Transverse colon (tissue), 4 donors: Measurements from ENCODE around the gene HTR2A. TPM values are rescaled to one million over a fixed set of nuclear protein-coding genes. Genes with fewer than 3 reads are reported as not detected.
"Not testable (repeated sequence)": the region's sequence is repeated elsewhere in the genome, so short reads cannot be mapped to it uniquely, and the experiment has no call there.

Source experiments
- DNase-seq: peaks from one replicate; pipeline ENCODE4 v3.0.0-alpha.2; 2019
- H3K27ac ChIP-seq, 4 donors: fragments of 200-600 bp; sonication (generic); 2 replicates each; pipeline ENCODE4 v1.5.1; 2016 to 2018; ENCODE audit warnings: inconsistent platforms in 4 of 4
- H3K27me3 ChIP-seq: fragments of 200-600 bp; sonication (generic); 2 replicates; pipeline ENCODE4 v1.5.1; 2017; ENCODE audit warnings: inconsistent platforms
- H3K36me3 ChIP-seq, 4 donors: fragments of 200-600 bp; sonication (generic); 2 replicates each; pipeline ENCODE4 v1.5.1; 2017 to 2019; ENCODE audit warnings: inconsistent platforms in 4 of 4
- H3K4me1 ChIP-seq, 4 donors: fragments of 200-600 bp; sonication (generic); 2 replicates each; pipeline ENCODE4 v1.5.1; 2017 to 2020; ENCODE audit warnings: inconsistent platforms in 4 of 4
- H3K4me3 ChIP-seq, 4 donors: fragments of 200-600 bp; sonication (generic); 1 replicate in 1 of 4; 2 replicates in 3 of 4; pipeline versions ENCODE4 v1.5.1 to v1.6.1; 2017 to 2019; ENCODE audit warnings: inconsistent platforms in 4 of 4
- H3K9me3 ChIP-seq, 2 donors: fragments of 200-600 bp; sonication (generic); 2 replicates each; pipeline ENCODE4 v1.5.1; 2017 to 2019; ENCODE audit warnings: inconsistent platforms in 2 of 2
- EP300 ChIP-seq: sonication (generic); formaldehyde crosslinking; IDR thresholded peaks from one replicate; pipeline ENCODE4 v1.6.1; 2017; ENCODE audit warnings: antibody characterized with exemption, low read depth
- POLR2A ChIP-seq: fragments of 450-650 bp; IDR thresholded peaks from one replicate; pipeline ENCODE4 v1.6.1; 2016; ENCODE audit warnings: antibody characterized with exemption, mild to moderate bottlenecking, moderate library complexity
- POLR2AphosphoS5 ChIP-seq, 3 donors: sonication (generic); formaldehyde crosslinking; IDR thresholded peaks; one replicate each; pipeline ENCODE4 v1.6.1; 2016; ENCODE audit warnings: antibody characterized with exemption in 3 of 3
- WGBS, 2 donors: methylation state at CpG; one replicate each; pipeline ENCODE4 v1.1.5; 2018; ENCODE audit warnings: low coverage in 1 of 2; 5-methylcytosine and 5-hydroxymethylcytosine counted together
- in situ Hi-C, 4 donors: fragments of 200-750 bp; cut with MboI; loops; one replicate each; pipeline versions ENCODE4 v1.15.0 to v1.15.1; 2017; ENCODE audit warnings: low sequenced_read_pairs in 3 of 4, low pct_ligation_motif_present in 1 of 4, low pct_unique_long_range_greater_than_20kb in 1 of 4
- intact Hi-C: fragments of 100-400 bp; cut with DNase I; formaldehyde crosslinking; loops from one replicate; pipeline ENCODE4 v1.15.1; 2023; ENCODE audit warnings: low total_unique reads
- total RNA-seq, 4 donors: library from RNA; depleted of rRNA; stranded (reverse); fragments of >200 nt; gene quantifications; one replicate each; pipeline ENCODE4 v1.1.0, GENCODE V29; 2016
- TF ChIP-seq, protein P1 (sequence below), 5 experiments: fragments of 200-600 bp in 3 of 5; fragments of 450-650 bp in 2 of 5; sonication (generic) in 3 of 5; IDR thresholded peaks; 1 replicate in 2 of 5; 2 replicates in 3 of 5; pipeline ENCODE4 v1.5.1; 2016 to 2017; ENCODE audit warnings: antibody characterized with exemption in 5 of 5, inconsistent platforms in 3 of 5, mild to moderate bottlenecking in 2 of 5, moderate library complexity in 1 of 5

Gene HTR2A
- total RNA-seq, 4 donors from 2014 or later = 0.14 to 0.20 (median 0.16) TPM; not detected in 1

GRCh38 chr13:46816371-46816770 is 80.5 kb downstream of the HTR2A start:
- no peak for TF ChIP-seq EP300
- no peak for TF ChIP-seq POLR2AphosphoS5 (IDR thresholded peaks at IDR 0.05)
- TF ChIP-seq POLR2A = no peak
- TF ChIP-seq, protein P1, sequence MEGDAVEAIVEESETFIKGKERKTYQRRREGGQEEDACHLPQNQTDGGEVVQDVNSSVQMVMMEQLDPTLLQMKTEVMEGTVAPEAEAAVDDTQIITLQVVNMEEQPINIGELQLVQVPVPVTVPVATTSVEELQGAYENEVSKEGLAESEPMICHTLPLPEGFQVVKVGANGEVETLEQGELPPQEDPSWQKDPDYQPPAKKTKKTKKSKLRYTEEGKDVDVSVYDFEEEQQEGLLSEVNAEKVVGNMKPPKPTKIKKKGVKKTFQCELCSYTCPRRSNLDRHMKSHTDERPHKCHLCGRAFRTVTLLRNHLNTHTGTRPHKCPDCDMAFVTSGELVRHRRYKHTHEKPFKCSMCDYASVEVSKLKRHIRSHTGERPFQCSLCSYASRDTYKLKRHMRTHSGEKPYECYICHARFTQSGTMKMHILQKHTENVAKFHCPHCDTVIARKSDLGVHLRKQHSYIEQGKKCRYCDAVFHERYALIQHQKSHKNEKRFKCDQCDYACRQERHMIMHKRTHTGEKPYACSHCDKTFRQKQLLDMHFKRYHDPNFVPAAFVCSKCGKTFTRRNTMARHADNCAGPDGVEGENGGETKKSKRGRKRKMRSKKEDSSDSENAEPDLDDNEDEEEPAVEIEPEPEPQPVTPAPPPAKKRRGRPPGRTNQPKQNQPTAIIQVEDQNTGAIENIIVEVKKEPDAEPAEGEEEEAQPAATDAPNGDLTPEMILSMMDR (IDR thresholded peaks at IDR 0.05) = no peak
- H3K27ac ChIP-seq = no peak overlapping the region
- H3K9me3 ChIP-seq = peaks cover 7 to 14% of the 10 kb centered on the region in 2 donors
- DNase-seq = no peak
- no peaks in the 10 kb centered on the region for H3K4me1 ChIP-seq
- WGBS, 2 donors = 40 to 96% methylated on average over 1 of the region's 1 CpG
- in situ Hi-C loops = no loop called here
- H3K4me3 ChIP-seq = no peak overlapping the region
- H3K27me3 ChIP-seq = peaks cover 4% of the 10 kb centered on the region
- H3K36me3 ChIP-seq = no peaks in the 10 kb centered on the region
- intact Hi-C loops = no loop called here

DNA sequence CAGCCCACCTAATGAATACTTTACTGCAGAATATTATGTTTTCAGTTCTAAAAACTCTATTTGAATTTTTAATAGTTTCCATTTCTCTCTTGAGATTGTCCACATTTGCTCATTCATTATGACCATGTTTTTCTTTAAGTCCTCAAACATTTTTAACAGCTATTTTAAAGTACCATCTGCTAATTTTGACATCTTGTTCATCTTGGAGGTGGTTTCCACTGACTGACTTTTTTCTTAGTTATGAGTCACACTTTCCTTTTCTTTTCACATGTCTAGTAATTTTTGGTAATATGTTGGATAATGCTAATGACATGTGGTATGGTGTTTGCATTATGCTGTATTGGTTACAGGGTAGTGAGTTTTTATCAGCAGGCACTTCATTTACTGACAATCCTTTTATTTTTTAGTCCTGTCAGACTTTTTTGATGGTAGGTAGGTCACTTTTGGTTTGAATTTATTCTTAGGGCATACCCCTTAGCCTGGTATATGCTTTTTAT is 84.5 kb downstream of the HTR2A start:
- no peak for DNase-seq
- in situ Hi-C loops = no loop called here

DNA sequence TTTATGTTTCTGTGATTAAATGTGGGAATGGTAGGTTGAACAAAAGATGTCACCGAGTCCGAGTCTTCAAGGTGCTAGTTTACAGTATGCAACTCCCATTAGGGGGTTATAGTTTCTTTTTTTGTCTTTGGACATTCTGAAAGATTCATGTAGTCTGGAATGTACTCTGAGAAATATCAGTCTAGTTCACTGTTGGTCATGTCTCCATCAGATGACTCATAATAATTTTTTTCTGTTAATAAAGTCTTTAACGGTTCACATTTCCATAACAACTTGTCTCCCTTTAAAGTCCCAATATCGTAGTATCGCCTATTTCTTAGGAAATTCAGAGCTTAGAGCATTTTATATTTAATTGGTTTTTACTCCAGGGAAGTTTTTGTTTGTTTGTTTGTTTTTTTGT is 86.4 kb downstream of the HTR2A start:
- intact Hi-C loops (no loop called here), in situ Hi-C loops (no loop called here)
- WGBS, 2 donors = 96 to 97% methylated on average over 5 of the region's 5 CpGs
- no peak overlapping the region for H3K27ac ChIP-seq
- TF ChIP-seq EP300 (no peak), POLR2A (no peak), POLR2AphosphoS5 (IDR thresholded peaks at IDR 0.05) (no peak)
- TF ChIP-seq, protein P1 (IDR thresholded peaks at IDR 0.05) = no peak
- no peak overlapping the region for H3K4me3 ChIP-seq
- DNase-seq = no peak
- peaks cover 4% of the 10 kb centered on the region for H3K27me3 ChIP-seq
- no peaks in the 10 kb centered on the region for H3K4me1 ChIP-seq
- peaks cover 7 to 14% of the 10 kb centered on the region in 2 donors for H3K9me3 ChIP-seq
- no peaks in the 10 kb centered on the region for H3K36me3 ChIP-seq

More for the DNA sequence above, 84.5 kb downstream of the HTR2A start:
- Histone ChIP-seq H3K27me3 (peaks cover 4% of the 10 kb centered on the region), H3K4me3 (no peak overlapping the region), H3K27ac (no peak overlapping the region), H3K4me1 (no peaks in the 10 kb centered on the region), H3K9me3 (peaks cover 7 to 14% of the 10 kb centered on the region in 2 donors), H3K36me3 (no peaks in the 10 kb centered on the region)
- no peak for TF ChIP-seq EP300
- TF ChIP-seq POLR2AphosphoS5 (IDR thresholded peaks at IDR 0.05) = no peak
- TF ChIP-seq POLR2A = no peak
- TF ChIP-seq, protein P1 (IDR thresholded peaks at IDR 0.05) = no peak
- intact Hi-C loops = no loop called here

DNA sequence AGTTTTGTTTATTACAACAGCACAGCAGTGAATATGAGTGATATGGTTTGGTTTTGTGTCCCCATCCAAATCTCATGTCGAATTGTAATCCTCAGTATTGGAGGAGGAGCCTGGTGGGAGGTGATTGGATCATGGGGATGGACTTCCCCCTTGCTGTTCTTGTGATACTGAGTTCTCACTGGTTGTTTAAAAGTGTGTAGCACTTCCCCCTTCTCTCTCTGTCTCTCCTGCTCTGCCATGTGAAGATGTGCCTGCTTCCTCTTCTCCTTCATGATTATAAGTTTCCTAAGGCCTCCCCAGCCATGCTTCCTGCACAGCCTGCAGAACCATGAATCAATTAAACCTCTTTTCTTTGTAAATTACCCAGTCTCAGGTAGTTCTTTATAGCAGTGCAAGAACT is 91.9 kb downstream of the HTR2A start:
- H3K9me3 ChIP-seq, H3K4me3 ChIP-seq, intact Hi-C loops, H3K27me3 ChIP-seq, H3K27ac ChIP-seq, H3K36me3 ChIP-seq, DNase-seq, H3K4me1 ChIP-seq, in situ Hi-C loops: not testable (repeated sequence)
- 68 to 80% methylated on average over 1 of the region's 1 CpG for WGBS, 2 donors

GRCh38 chr13:46804391-46804815 is 92.5 kb downstream of the HTR2A start:
- Histone ChIP-seq H3K27me3 (no peaks in the 10 kb centered on the region), H3K27ac (no peak overlapping the region), H3K4me1 (no peaks in the 10 kb centered on the region), H3K9me3 (no peaks in the 10 kb centered on the region), H3K4me3 (no peak overlapping the region), H3K36me3 (no peaks in the 10 kb centered on the region)
- WGBS, 2 donors = 97 to 100% methylated on average over 1 to 3 of the region's 3 CpGs
- intact Hi-C loops (no loop called here), in situ Hi-C loops (no loop called here)
- no peak for DNase-seq
- no peak for TF ChIP-seq POLR2A
